Heart right ventricle (tissue), 16 donors: Measurements from ENCODE around the gene CCT7. TPM values are rescaled to one million over a fixed set of nuclear protein-coding genes. Genes with fewer than 3 reads are reported as not detected.
"Not testable (repeated sequence)": the region's sequence is repeated elsewhere in the genome, so short reads cannot be mapped to it uniquely, and the experiment has no call there.

ENCODE experiments used
- ATAC-seq, 8 donors: fragments of 200-7000 bp; cut with Tn5 transposase; one replicate each; pipeline ENCODE4 v1.9.1; 2020; ENCODE audit warnings: mild to moderate bottlenecking in 8 of 8, moderate library complexity in 8 of 8, moderate number of reproducible peaks in 1 of 8
- DNase-seq, 2 donors: peaks; one replicate each; pipeline ENCODE4 v3.0.0-alpha.2; 2020
- H3K27ac ChIP-seq, 10 donors: fragments of 200-600 bp; sonication (generic) in 2 of 10; one replicate each; pipeline versions ENCODE4 v1.5.0 to v1.8.0; 2020 to 2022; ENCODE audit warnings: mild to moderate bottlenecking in 3 of 10
- H3K27me3 ChIP-seq, 7 donors: fragments of 200-600 bp; one replicate each; pipeline ENCODE4 v1.8.0; 2021 to 2022; ENCODE audit warnings: mild to moderate bottlenecking in 2 of 7
- H3K36me3 ChIP-seq, 9 donors: fragments of 200-600 bp; sonication (generic) in 1 of 9; one replicate each; pipeline versions ENCODE4 v1.5.0 to v1.8.0; 2020 to 2022; ENCODE audit warnings: mild to moderate bottlenecking in 2 of 9
- H3K4me1 ChIP-seq, 9 donors: fragments of 200-600 bp; sonication (generic) in 1 of 9; one replicate each; pipeline versions ENCODE4 v1.5.0 to v1.8.0; 2020 to 2022; ENCODE audit warnings: mild to moderate bottlenecking in 4 of 9
- H3K4me3 ChIP-seq, 10 donors: fragments of 200-600 bp; sonication (generic) in 2 of 10; one replicate each; pipeline versions ENCODE4 v1.5.0 to v1.8.0; 2020 to 2022; ENCODE audit warnings: mild to moderate bottlenecking in 7 of 10, moderate library complexity in 2 of 10
- H3K9me3 ChIP-seq, 11 donors: fragments of 200-600 bp in 10 of 11; sonication (generic) in 2 of 11; one replicate each; pipeline versions ENCODE4 v1.5.0 to v1.8.0; 2013 to 2022; ENCODE audit warnings: mild to moderate bottlenecking in 2 of 11, control low read depth in 1 of 11, moderate library complexity in 1 of 11
- CTCF ChIP-seq, 9 donors: fragments of 200-600 bp; sonication (generic) in 2 of 9; IDR thresholded peaks; one replicate each; pipeline versions ENCODE4 v1.5.0 to v1.8.0; 2021 to 2022; ENCODE audit warnings: antibody characterized with exemption in 9 of 9, mild to moderate bottlenecking in 5 of 9, moderate library complexity in 1 of 9
- WGBS, 2 donors: extraction: QIAGEN DNeasy Blood & Tissue Kit; methylation state at CpG; one replicate each; pipeline ENCODE4 v1.1.7; 2013; ENCODE audit warnings: inconsistent platforms in 1 of 2; 5-methylcytosine and 5-hydroxymethylcytosine counted together
- intact Hi-C, 10 donors: fragments of 100-400 bp; cut with DNase I; formaldehyde crosslinking; loops; one replicate each; pipeline versions ENCODE4 v1.11.1 to v1.14.2; 2022
- polyA plus RNA-seq, 2 donors: library from polyadenylated mRNA; stranded (reverse); fragments of 200-250 nt; gene quantifications; one replicate each; pipeline ENCODE4 v1.2.3, GENCODE V29; 2013
- total RNA-seq, 10 donors: library from RNA; stranded (reverse); fragmentation: NEBNext Ultra II Directional in 3 of 10; extraction: Animal tissue kit (Norgen Biotek cat#: 25700) in 3 of 10; gene quantifications; one replicate each; pipeline versions ENCODE4 v1.2.1 to v1.2.4, GENCODE V29; 2021 to 2023
- donor health status: Arrhythmogenic right ventricular cardiomyopathy.
- donor health status: ischemic (EF 13 %, LVEDD 7.1; RV severe dilation, severe dysfunction).
- donor health status: healthy with polysubstance abuse.
- donor health status: DM: no; HTN: yes; CAD: no.
- donor health status: DM: no; HTN: no; CAD: no.
- donor health status: ischemic (EF 25% LVEDD 6.9; RV normal size, moderate dysfunction).
- donor health status: ischemic (EF 25% LVEDD 5.7; RV mildly dilated, moderate dysfunction).
- donor health status: healthy.
- donor health status: DM: yes; HTN: yes; CAD: no.
- donor health status: Ischemic cardiomyopathy.
- donor health status: ischemic (EF 35%, LVEDD 5.7; RV mildly dilated, moderate dysfunction).
- donor health status: nonischemic (EF 11% LVEDD 7.7; RV severe dilation, severe dysfunction).
- donor health status: DM: yes; HTN: yes; CAD: no.
- donor health status: PGD.
- donor health status: ischemic (EF 29% LVEDD 5.4; RV normal size, mild dysfunction).
- donor health status: nonischemic (EF 23%, LVEDD 6.1; RV moderate dilation, normal function).

CCT7 gene
- total and polyA plus RNA-seq, 12 donors: 162 to 332 (median 180) TPM

GRCh38 chr2:73262108-73262651, 28.1 kb downstream of the CCT7 start:
- 94 to 95% methylated on average over 4 of the region's 4 CpGs for WGBS, 2 donors

GRCh38 chr2:73262691-73263429, 28.8 kb downstream of the CCT7 start:
- intact Hi-C loops, H3K36me3 ChIP-seq, H3K9me3 ChIP-seq, H3K4me1 ChIP-seq, DNase-seq, H3K4me3 ChIP-seq, H3K27ac ChIP-seq, ATAC-seq: not testable (repeated sequence)
- peaks cover 1 to 35% (median 28%) of the 10 kb centered on the region in 7 donors for H3K27me3 ChIP-seq
- WGBS, 2 donors: 91 to 92% methylated on average over 18 of the region's 18 CpGs

More at GRCh38 chr2:73262108-73262651, 28.1 kb downstream of the CCT7 start:
- no peaks in the 10 kb centered on the region for H3K9me3 ChIP-seq
- H3K27ac ChIP-seq: no peak overlapping the region
- DNase-seq: no peak
- peaks cover 0 to 28% (median 21%) of the 10 kb centered on the region in 7 donors for H3K27me3 ChIP-seq
- TF ChIP-seq CTCF (IDR thresholded peaks at IDR 0.05): no peak
- H3K36me3 ChIP-seq: no peaks in the 10 kb centered on the region
- ATAC-seq: no peak
- intact Hi-C loops: no loop called here
- H3K4me3 ChIP-seq: no peak overlapping the region
- H3K4me1 ChIP-seq: peaks cover 0 to 5% (median 0%) of the 10 kb centered on the region in 9 donors

- DNase-seq: no peak
- no peak for ATAC-seq
Measured at GRCh38 chr2:73263540-73264331, 29.6 kb downstream of the CCT7 start.

GRCh38 chr2:73264332-73264606, 30.2 kb downstream of the CCT7 start:
- ATAC-seq (peak in 1 of 8 donors; percentile 11), DNase-seq (no peak)
- H3K4me1 ChIP-seq: peaks cover 0 to 8% (median 6%) of the 10 kb centered on the region in 9 donors
- H3K4me3 ChIP-seq: no peak overlapping the region
- H3K36me3 ChIP-seq: no peaks in the 10 kb centered on the region
- intact Hi-C loops: no loop called here
- peaks cover 16 to 49% (median 42%) of the 10 kb centered on the region in 7 donors for H3K27me3 ChIP-seq
- H3K9me3 ChIP-seq: no peaks in the 10 kb centered on the region
- H3K27ac ChIP-seq: no peak overlapping the region
- TF ChIP-seq CTCF (IDR thresholded peaks at IDR 0.05): no peak
- 88 to 89% methylated on average over 15 of the region's 15 CpGs for WGBS, 2 donors

More at GRCh38 chr2:73263540-73264331, 29.6 kb downstream of the CCT7 start:
- 93 to 95% methylated on average over 16 of the region's 16 CpGs for WGBS, 2 donors
- H3K27ac ChIP-seq: no peak overlapping the region
- no peak overlapping the region for H3K4me3 ChIP-seq
- H3K4me1 ChIP-seq: peaks cover 0 to 3% (median 2%) of the 10 kb centered on the region in 9 donors
- intact Hi-C loops: no loop called here
- TF ChIP-seq CTCF (IDR thresholded peaks at IDR 0.05): no peak
- no peaks in the 10 kb centered on the region for H3K36me3 ChIP-seq
- H3K9me3 ChIP-seq: no peaks in the 10 kb centered on the region
- peaks cover 10 to 43% (median 37%) of the 10 kb centered on the region in 7 donors for H3K27me3 ChIP-seq
